Muscle of back (tissue), 11 donors: ENCODE results near the gene TMEM220. TPM values are rescaled to one million over a fixed set of nuclear protein-coding genes. Genes with fewer than 3 reads are reported as not detected.
"Not testable (repeated sequence)": the region's sequence is repeated elsewhere in the genome, so short reads cannot be mapped to it uniquely, and the experiment has no call there.

Source experiments
- DNase-seq, 3 donors: peaks; one replicate each; pipeline versions ENCODE4 v3.0.0 to v3.0.0-alpha.2; 2013
- polyA plus RNA-seq, 10 donors: library from polyadenylated mRNA; unstranded; fragments of 120-200 nt; gene quantifications; one replicate each; pipeline ENCODE4 v1.2.1, GENCODE V29; 2013; ENCODE audit not compliant: insufficient read length in 10 of 10

The TMEM220 gene
- polyA plus RNA-seq, 10 donors: 5.3 to 13.1 (median 9.4) TPM

DNA sequence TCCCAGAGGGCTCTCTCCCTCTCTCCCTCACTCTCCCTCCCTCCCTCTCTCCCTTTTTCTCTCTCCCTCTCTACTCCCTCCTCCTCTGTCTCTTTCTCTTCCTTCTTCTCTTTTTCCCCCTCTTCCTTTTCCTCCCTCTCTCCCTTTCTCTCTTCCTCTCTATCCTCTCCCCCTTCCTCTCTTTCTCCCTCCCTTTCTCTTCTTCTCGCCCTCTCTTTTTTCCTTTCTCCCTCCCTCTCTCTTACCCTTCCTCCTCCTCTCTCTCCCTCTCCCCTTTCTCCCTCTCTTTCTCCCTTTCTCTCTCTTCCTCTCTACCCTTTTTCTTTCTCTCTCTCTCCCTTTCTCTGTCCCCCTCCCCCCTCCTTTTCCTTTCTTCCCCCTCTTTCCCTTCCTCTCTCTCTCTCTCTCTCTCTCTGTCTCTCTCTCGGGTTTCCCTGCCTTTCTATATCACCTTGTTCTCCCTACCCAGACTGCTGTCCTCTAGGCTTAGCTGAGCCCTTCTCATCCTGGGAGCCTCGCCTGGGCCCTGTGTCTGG, 25.8 kb upstream of the TMEM220 start:
- no peak for DNase-seq

DNA sequence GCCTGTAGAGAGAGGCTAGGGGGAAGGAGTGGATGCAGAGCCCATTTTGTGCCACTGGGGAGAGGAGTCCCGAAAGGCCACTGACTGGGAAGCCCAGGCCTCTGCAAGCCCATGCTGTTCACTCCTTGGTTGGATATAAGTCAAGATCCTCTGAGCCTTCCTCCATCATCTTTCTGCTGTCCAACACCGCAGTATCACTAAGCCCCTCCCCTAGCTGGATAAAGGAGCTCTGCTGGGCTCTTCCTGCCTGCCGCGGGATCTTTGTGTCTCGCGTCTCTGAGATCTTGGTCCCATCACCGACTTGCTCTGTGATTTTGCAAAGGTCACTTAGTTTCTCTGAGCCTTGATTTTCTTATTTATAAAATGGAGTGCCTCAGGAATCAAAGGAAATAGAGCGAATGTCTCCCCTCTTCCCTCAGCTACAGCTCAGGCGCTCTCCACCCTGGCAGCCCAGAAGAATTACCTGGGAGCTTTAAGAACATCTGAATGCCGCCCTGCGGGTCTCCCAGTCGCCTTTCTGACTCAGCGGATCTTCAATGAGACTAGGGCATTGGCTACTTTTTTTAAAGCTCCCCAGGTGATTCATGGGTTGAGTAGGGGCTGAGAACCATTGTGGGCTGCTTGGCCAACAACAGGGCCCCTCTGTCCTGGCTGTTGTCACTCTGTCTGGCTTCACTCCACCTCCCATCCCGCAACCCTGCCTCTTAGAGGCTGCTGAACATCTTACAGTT, 25.2 kb upstream of the TMEM220 start:
- DNase-seq: peak in 1 of 3 donors; percentile 50

DNA sequence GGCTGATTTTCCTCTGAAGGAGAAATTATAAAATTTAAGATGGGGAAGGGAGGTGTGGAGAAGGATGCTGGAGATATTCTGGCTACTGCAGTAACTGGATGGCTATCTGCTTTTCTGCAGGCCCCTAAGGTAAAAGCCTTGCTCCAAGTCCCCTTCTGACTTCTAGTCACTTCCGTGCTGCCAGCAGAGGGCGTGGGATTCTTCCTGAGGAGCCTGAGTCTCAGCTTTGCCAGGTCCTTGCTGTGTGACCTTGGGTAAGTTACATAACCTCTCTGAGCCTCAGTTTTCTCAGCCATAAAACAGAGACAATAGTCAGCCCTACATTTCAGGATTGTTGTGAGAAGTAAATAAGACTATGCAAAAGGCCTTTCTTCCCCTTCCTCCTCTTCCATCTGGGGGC, 24.3 kb upstream of the TMEM220 start:
- DNase-seq: no peak

DNA sequence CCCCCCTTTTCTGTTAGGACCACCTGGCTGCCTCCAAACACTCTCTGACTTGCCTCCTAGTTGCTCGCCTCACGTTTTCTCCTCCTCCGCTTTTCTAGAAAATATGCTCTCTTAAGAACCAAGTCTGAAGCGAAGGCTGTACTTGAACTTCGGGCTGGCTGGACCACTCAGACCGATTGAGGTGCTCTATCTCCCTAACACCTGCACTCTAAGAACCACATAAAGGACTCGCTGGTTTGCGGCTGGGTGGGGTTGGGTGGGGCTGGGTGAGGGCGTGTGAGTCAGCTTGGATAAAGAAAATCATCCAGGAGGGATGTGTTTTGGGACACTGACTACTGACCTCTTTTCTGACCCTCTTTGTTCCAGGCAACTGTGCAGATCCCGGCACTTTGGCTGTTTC, 22.9 kb upstream of the TMEM220 start:
- no peak for DNase-seq

DNA sequence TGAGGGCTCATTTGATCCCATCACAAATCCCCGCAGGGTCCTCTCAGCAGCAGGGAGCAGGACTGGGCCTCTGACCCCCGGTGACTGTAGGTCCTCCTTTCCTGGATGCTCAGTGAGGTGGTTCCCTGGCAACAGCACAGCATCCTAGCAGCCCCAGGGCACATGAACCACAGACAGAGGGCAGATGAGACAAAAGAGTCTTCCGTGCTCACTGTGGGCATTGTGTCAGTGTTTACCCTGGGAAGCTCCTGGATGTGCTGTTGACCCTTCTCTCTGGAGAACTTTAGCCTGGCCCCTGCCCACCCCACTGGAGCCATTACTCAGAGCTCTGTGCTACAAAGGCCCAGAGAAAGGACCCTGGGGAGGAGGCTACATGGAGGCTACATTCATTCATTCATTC, 21.7 kb upstream of the TMEM220 start:
- no peak for DNase-seq

DNA sequence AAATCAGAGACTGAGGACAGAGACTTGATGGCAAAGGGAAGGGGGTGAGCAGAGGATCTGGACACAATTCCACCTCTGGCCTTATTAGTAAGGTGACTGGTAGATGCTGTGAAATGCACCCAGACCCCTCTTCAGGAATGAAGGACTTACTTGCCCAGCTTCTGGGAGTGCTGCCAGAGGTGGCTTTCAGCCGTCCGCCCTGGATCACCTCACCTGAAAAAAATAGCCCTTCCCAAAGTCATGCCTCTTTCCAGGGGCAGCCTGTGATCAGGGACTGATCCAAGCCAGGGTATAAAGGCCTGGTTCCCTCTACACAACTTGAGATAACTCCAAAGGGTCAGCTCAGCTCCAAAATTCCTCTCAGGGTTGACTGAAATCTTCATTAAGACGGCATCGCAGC, 20.4 kb upstream of the TMEM220 start:
- DNase-seq: no peak

DNA sequence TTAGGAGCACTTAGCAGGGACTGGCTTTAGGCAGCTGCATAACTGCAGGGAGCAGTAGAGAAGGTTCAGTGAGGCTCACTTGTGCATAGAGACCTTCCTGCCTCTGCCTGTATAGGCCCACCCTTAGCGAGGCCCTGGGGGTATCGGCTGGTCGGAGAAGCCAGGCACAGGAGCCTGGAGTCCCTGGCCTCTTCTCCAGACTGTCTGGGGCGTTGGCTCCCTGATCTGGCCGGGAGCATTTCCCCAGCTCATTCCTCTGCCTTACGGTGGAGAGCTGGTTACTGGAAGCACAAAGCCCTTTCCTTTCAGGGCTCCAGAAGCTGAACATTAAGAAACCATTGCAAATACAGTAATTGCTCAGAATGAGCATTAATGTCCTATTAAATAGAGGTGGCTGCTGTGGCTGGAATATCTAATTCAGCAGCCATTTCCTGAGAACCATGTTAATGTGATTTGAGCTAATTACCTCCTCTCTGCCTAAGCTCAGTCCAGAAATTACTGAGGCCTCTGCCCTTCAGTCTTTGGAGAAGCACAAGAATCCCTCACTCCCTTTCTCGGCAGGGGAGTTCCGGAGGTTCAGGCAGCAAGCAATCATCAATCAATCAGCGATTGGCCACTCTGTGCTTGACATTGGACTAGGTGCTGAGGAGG, 18.8 kb upstream of the TMEM220 start:
- no peak for DNase-seq

DNA sequence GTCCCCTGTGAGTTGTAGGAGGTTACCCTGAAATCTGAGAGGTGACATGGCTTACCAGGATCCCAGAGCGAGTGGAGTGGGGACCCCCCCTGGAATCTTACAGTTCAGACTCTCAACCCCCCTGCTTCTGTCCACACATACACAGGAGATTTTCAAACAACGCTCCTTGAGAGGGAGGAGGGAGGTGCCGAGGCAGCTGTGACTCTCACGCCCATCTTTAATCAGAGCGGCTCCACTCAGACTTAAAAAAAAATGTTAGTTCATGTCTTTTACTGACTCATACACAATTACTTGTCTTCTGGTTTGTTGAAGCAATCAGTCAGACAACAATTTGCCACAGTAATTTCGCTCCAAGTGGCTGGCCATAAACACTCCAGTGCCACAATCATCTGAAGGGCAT, 15.4 kb upstream of the TMEM220 start:
- DNase-seq: no peak

DNA sequence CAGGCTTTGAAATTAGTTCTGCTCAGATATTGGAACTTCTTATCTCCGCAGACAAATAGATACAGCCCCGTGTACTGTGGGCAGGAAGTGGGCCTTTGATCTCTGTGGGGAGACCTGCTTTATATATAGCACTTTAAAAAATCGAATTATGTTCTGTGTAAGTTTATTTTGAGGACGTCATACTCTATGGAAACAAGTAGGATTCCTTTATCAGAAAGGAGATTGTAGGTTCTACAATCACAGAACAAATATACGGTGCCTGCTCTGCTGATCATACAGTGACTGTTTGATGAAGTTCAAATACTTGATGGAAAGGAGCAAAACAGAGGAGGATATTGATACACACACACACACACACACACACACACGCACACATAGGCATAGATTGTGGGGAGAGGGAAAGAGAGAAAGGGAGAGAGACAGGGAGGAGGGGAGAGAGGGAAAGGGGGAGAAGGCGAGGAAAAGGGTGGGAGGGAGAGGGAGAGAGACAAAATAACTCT, 14.7 kb upstream of the TMEM220 start:
- DNase-seq: no peak

DNA sequence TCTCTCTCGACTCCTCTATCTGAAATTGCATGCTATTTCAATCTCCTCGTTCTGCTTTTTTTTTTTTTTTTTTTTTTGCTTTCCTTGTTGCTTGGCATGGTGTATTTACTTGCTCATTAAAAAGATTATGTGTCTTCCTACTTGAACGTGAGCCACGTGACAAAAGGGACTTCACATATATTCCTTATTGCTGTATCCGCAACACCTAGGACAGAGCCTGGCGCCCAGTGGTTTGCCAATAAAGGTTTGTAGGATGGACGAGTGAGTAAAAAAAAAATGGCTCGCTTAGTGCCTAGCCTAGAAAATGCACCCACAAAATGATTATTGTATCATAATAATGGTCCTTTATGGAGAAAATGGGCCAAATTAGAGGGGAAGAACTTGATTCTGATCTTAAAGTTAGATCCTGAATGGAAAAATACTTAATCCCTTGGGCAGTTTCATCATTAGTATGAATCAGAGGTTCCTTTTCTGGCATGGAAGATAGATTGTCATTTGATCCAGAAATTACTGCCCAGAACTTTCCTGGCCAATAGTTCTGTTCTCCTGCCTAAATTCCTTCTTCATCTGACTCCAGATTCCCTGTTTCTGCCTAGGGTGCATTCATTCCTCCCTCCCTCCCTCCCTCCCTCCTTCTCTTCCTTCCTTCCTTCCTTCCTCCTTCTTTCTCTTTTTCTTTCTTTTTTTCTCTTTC, 13.6 kb upstream of the TMEM220 start:
- peak; percentile 52 to 80 (median 73) for DNase-seq

DNA sequence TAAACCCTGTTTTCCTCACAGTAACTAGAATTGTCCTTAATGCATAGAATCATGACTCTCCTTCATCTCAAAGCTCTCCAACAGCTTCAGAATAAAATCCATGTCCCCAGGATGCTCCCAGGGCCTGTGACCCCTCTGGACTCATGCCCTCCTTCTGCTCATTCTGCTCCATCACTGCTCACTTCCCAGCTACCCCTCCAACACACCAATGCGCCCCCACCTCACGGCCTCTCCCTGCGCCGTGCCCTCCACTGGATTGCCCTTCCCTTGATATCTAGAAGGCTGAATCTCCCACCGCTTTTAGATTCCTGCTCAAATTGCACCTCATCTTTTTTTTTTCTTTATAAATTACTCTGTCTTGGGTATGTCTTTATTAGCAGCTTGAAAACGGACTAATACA, 12.6 kb upstream of the TMEM220 start:
- DNase-seq: no peak

DNA sequence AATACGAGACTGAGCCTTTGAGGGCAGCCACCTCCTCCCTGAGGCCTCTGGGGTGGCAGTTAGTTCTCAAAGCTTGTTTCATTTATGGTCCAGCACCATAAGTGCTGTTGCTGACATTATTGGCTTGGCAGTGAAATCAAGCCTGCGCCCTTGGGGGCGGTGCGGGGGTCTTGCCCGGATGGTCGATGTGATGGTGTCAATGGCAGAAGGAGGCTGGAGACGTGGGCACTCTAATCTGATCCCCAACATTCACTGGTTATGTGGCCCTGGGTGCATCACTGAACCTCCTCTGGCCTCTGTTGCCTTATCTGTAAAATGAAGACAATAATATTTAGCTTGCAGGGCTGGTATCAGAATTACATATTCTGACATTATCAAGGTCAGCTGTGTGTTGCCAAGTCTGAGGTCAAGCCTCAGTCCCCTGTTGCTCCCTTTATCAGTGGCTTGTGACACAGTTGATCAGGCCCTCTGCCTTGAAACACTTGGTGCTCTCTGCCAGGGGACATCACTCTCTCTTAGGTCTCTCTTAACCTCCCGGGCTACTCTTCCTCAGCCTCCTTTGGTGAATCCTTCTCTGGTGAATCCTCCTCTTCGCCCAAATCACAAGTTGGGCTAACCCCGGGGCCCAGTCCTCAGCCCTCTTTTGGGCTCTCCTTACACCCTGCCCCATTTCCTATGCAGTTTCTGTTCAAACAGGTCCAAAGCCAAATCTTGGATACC, 11.8 kb upstream of the TMEM220 start:
- no peak for DNase-seq

DNA sequence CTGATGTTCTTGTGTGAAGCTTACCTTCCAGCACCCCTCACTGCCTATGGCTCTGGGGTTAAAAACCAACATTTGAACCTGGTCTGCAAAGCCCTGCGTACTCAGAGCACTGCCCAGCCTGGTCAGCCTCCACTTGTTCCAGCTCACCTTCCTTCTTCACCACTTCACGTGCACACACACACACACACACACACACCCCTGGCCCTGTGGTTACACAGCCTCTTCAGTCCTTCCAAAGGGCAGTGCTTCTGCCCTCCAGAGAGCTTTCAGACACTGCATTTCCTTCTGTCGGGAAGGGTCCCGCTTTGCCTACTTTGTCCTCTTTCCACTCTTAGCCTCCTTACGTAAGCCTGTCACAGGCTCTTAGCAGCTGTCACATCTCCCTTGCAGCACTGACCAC, 9.6 kb upstream of the TMEM220 start:
- no peak for DNase-seq

DNA sequence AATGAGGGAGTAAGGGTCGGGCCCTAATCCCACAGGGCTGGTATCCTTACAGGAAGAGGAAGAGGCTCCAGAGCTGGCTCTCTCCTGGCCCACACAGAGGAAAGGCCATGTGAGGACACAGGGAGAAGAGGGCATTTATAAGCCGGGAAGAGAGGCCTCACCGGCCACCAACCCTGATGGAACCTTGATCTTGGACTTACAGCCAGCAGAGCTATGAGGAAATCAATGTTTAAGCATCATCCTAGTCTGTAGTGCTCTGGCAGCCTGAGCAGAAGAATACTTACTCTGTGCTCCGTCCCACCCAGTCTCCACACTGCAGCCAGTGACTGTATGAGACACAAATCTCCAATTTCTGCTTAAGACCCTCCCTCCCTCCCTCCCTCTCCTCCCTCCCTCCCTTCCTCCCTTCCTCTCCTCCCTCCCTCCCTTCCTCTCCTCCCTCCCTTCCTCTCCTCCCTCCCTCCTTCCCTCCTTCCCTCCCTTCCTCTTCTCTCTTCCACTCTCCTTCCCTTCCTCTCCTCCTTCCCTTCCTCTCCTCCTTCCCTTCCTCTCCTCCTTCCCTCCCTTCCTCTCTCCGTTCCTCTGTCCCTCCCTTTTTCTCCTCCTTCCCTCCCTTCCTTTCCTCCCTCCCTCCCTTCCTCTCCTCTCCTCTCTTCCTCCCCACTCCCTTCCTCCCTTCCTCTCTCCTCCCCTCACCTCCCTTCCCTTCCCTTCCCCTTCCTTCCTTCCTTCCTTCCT, 8.9 kb upstream of the TMEM220 start:
- peak in 2 of 3 donors; percentile 61 to 80 for DNase-seq

DNA sequence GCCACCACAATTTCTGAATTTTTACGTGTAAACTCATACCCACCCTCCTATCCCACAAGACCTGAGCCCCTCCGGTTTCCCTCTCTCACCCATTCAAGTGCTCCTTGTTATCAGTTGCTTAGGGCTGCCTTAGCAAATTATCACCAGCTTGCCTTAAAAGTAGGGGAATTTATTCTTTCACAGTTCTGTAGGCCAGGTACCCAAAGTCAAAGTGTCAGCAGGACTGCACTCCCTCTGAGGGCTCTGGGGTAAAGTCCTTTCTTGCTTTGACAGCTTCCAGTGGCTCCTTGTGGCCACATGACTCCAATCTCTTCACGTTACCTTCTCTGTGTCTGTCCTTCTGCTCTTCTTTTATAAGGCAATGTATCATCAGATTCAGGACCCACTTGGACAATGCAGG, 7.9 kb upstream of the TMEM220 start:
- DNase-seq: no peak

DNA sequence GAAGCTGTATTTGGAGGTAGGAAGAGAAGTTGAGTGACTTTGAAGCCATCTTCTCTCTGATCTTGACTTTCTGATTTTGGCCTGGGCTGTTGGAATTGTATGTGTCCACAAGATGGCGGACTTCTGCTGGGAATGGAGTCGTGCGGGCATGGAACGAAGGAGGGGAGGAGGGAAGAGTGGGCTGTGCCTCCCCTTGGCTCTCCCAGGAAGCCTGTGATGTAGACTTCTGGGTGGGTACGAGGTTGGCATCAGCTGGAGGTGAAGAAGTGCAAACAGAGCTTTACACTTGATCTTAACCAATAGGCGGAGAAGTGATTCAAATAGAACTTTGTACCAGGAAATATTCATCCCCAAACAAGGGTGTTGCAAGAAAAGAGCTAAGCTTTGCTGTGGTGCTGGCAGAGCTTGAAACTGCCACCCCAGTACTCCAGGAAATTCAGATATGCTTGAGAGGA, 7.4 kb upstream of the TMEM220 start:
- peak; percentile 41 to 83 (median 71) for DNase-seq

DNA sequence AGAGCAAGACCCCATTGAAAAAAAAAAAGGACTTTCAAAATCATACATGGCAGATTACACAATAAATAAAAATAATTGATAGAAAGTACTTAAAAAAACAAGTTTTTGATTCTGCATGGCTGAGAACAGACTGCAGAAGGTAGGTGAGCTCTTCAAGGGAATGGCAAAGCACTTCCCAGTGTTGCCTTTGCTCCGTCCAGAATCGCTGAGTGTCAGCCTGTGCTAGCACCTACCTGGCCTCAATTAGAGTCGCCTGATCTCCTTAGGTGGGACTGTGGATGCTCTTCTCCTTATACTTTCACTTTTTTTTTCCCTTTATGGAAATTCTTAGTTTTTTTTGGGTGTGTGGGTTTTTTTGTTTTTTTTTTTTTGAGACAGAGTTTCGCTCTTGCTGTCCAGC, 6.0 kb upstream of the TMEM220 start:
- DNase-seq: no peak

DNA sequence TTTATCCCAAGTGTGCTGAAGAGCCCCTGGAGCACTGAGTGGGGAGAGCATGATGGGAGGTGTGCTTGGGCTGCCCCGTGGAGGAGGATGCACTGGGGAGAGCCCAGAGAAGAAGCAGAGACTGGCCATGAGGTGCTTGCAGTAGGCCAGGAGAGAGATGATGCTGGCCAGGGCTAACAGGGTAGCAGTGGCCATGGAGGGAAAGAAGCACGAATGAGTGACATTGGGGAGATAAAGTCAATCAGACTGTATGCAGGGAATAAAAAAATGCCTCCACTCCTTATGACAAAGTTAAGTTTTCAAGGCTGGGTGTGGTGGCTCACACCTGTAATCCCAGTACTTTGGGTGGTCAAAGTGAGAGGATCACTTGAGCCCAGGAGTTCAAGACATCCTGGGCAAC, 5.4 kb upstream of the TMEM220 start:
- no peak for DNase-seq

DNA sequence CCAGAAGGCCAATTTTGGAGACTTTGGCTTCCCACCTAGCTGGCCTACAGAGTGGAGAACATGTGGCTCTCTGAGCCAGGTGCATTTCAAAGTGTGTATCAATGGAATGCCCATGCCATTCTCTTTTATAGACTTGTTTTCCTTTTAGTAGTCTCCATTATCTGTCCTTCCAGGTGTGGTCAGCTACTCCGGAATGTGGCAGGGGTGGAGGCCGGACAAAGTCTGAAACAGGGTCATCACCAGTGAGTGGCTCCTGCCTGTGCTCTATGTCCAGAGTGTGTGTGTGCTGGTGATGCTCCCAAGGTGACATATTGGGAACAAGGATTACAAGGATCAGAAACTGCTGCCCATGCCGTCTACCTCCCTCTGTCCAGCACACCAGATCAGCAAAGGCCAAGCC, 3.8 kb upstream of the TMEM220 start:
- DNase-seq: no peak

DNA sequence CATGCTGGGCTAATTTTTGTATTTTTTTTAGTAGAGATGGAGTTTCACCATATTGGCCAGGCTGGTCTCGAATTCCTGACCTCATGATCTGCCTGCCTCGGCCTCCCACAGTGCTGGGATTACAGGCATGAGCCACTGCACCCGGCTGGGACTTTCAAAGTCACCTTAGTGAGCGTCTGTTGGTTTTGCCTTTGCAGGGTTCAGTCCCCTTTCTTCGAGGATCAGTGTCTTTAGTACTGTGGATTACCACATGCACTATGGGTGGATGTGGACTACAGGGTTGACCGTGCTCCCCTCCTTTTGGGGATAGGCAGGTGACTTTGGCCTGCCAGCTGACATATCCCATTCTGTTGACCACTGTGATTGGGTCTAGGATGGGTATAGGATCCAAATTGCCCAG, 2.3 kb upstream of the TMEM220 start:
- DNase-seq: not testable (repeated sequence)

DNA sequence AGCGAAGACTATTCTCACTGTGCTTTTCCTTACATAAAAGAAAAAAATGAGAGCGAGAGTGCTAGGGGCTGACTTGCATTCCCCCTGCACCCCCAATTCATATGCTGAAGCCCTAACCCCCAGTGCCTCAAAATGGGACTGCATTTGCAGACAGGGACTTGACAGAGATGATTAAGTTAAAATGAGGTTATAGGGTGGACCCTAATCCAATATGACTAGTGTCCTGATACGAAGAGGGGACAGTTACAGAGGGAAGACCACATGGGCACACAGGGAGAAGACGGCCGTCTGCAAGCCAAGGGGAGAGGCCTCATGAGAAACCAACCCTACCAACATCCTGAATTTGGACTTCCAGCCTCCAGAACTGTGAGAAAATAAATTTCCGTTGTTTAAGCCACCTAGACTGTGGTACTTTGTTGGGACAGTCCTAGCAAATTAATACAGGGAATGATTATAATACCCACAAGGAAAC, 1.6 kb upstream of the TMEM220 start:
- no peak for DNase-seq
